Type B pancreatic cell (in vitro differentiated cells): ENCODE data around the gene EFHD1. TPM values are rescaled to one million over a fixed set of nuclear protein-coding genes. Genes with fewer than 3 reads are reported as not detected.

Experiments
- DNase-seq: peaks from one replicate; pipeline ENCODE4 v3.0.0; 2021; ENCODE audit warnings: mixed read lengths; ENCODE audit not compliant: unreplicated experiment; ENCODE audit errors: extremely low spot score
- H3K27ac Mint-ChIP-seq: 2 replicates; pipeline ENCODE4 v1.8.0; 2021; ENCODE audit warnings: mild to moderate bottlenecking, mixed read lengths
- H3K27me3 Mint-ChIP-seq: 2 replicates; pipeline ENCODE4 v1.8.0; 2021; ENCODE audit warnings: mixed read lengths
- H3K36me3 Mint-ChIP-seq: 2 replicates; pipeline ENCODE4 v1.8.0; 2021; ENCODE audit warnings: mixed read lengths
- H3K4me1 Mint-ChIP-seq: one replicate; pipeline ENCODE4 v1.8.0; 2021; ENCODE audit warnings: mixed read lengths; ENCODE audit not compliant: unreplicated experiment
- H3K4me3 Mint-ChIP-seq: 2 replicates; pipeline ENCODE4 v1.8.0; 2021; ENCODE audit warnings: mild to moderate bottlenecking, mixed read lengths
- H3K9me3 Mint-ChIP-seq: 2 replicates; pipeline ENCODE4 v1.8.0; 2021; ENCODE audit warnings: mixed read lengths
- CTCF ChIP-seq: fragments of 200-600 bp; sonication (generic); conservative IDR thresholded peaks from 2 replicates; pipeline ENCODE4 v1.5.0; 2021; ENCODE audit warnings: antibody characterized with exemption, mild to moderate bottlenecking
- total RNA-seq: library from RNA; stranded (reverse); gene quantifications from 2 replicates; pipeline ENCODE4 v1.2.1, GENCODE V29; 2021; ENCODE audit warnings: low replicate concordance

Gene EFHD1
- total RNA-seq, 1 donor from 2014 or later, result 6.0 TPM

GRCh38 chr2:232621186-232621585, 12.2 kb upstream of the EFHD1 start:
- Mint-ChIP-seq H3K9me3 (no peaks in the 10 kb centered on the region), H3K27ac (no peak overlapping the region), H3K27me3 (peaks cover 5% of the 10 kb centered on the region), H3K36me3 (no peaks in the 10 kb centered on the region), H3K4me3 (no peak overlapping the region), H3K4me1 (no peaks in the 10 kb centered on the region)
- DNase-seq, result no peak
- TF ChIP-seq CTCF, result no peak

GRCh38 chr2:232622563-232622962, 10.8 kb upstream of the EFHD1 start:
- peaks cover 8% of the 10 kb centered on the region for H3K27me3 Mint-ChIP-seq
- no peak for DNase-seq
- H3K27ac Mint-ChIP-seq, result no peak overlapping the region
- H3K36me3 Mint-ChIP-seq, result no peaks in the 10 kb centered on the region
- H3K4me1 Mint-ChIP-seq, result no peaks in the 10 kb centered on the region
- no peak for TF ChIP-seq CTCF
- H3K9me3 Mint-ChIP-seq, result no peaks in the 10 kb centered on the region
- no peak overlapping the region for H3K4me3 Mint-ChIP-seq

DNA sequence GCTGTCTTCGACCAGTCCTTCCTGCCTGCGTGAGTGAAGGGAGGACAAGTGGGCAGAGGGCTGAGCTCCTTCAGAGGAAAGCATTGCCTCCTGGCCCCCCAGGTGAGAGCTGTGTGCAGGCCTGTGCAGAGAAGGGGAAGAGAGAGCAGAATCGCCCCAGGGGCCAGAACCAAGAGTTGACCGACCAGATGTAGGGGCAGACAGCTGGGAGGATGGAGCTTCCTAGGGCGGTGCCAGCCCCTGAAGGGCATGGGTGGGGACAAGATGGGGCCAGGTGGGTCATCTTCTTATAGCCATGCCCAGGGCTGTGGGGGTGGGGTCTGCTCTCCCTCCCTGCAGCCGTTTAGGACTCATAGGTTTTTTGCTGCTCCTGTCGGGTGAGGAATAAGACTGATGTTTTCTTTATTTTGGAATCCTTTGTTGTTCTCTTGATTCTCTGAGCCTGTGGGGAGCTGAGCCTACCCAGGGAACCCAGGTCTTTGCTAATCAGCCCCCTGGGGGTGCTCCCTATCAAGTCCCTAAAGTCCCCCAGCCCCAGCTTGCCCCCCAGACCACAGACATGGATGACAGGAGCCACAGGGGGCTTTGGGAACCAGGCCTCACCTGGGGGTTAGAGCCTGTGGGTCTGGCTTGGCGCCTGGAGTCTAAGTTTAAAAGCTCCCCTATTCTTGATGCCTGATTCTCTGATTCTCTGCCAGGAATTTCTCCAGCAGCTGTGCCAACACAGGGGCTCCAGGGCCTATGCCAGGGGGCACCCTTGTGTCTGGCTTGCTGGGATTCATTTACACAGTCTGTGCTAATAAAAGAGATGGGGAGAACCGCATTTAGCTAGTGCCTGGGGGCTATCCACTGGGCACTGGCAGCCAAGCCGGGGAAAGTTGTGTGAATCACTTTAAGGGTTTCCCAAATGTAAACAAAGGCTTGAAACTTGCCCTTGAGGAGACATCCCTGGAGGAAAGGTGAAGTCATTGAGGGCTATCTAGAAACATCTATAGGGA, 9.3 kb upstream of the EFHD1 start:
- Mint-ChIP-seq H3K4me1 (no peaks in the 10 kb centered on the region), H3K9me3 (no peaks in the 10 kb centered on the region), H3K27me3 (peaks cover 8% of the 10 kb centered on the region), H3K36me3 (no peaks in the 10 kb centered on the region), H3K4me3 (no peak overlapping the region), H3K27ac (no peak overlapping the region)
- DNase-seq, result no peak
- TF ChIP-seq CTCF, result no peak

GRCh38 chr2:232626584-232626983, 6.8 kb upstream of the EFHD1 start:
- H3K27ac Mint-ChIP-seq, result no peak overlapping the region
- H3K4me1 Mint-ChIP-seq, result no peaks in the 10 kb centered on the region
- DNase-seq, result no peak
- peaks cover 12% of the 10 kb centered on the region for H3K27me3 Mint-ChIP-seq
- no peak overlapping the region for H3K4me3 Mint-ChIP-seq
- no peaks in the 10 kb centered on the region for H3K36me3 Mint-ChIP-seq
- H3K9me3 Mint-ChIP-seq, result no peaks in the 10 kb centered on the region
- no peak for TF ChIP-seq CTCF

DNA sequence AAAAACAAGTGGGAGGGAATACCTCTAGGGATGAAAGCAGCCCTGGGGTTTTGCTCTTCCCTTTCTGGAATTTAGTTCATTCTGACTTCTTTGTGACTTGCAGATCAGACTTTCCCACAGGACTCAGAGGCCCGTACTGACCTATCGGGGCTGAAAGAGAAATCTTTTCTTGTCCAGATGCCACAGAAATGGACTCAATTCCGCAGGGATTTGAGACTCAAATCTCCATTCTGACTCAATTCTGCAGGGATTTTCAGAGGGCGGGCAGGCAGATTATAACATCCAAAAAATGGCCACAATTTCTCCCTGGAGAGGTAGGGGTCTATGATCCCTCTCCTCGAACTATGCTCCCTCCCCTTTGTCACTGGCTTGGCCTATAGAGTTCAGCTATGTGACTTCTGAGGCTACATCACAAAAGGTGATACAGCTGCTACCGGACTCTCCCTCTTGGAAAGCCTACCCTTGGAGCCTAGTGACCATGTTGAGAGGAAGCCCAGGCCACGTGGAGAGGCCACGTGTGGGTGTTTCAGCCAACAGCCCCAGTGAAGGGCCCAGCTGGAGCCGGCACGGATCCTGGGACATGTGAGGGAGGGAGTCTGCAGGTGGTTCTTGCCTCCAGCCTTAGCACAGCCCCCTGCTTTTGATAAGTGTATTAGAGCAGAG, 4.8 kb upstream of the EFHD1 start:
- no peak for TF ChIP-seq CTCF
- Mint-ChIP-seq H3K27ac (no peak overlapping the region), H3K4me3 (no peak overlapping the region), H3K4me1 (no peaks in the 10 kb centered on the region), H3K27me3 (peaks cover 23% of the 10 kb centered on the region), H3K36me3 (no peaks in the 10 kb centered on the region), H3K9me3 (no peaks in the 10 kb centered on the region)
- DNase-seq, result no peak
